Caco-2 (cell line): ENCODE data around the gene PML. TPM values are rescaled to one million over a fixed set of nuclear protein-coding genes. Genes with fewer than 3 reads are reported as not detected.
"Not testable (repeated sequence)": the region's sequence is repeated elsewhere in the genome, so short reads cannot be mapped to it uniquely, and the experiment has no call there.

ENCODE experiments used
- BruUV-seq: library from RNA; stranded (reverse); fragments of 400-500 nt; replicated peaks from 2 replicates; lab custom pipeline; 2021; lab: Mats Ljungman, UMichigan
- CTCF ChIA-PET: fragments of 300-600 bp; sonication (Branson Sonifier 250); formaldehyde crosslinking; loops from one replicate; lab custom pipeline; 2022; ENCODE audit warnings: antibody characterized with exemption; lab: Charles Lee
- POLR2A ChIA-PET: fragments of 300-600 bp; sonication (Branson Sonifier 250); formaldehyde crosslinking; loops from one replicate; lab custom pipeline; 2022; ENCODE audit warnings: antibody characterized with exemption; lab: Charles Lee
- DNase-seq, 2 experiments: peaks; one replicate each; pipeline versions ENCODE4 v3.0.0 to v3.0.0-alpha.2; 2020 to 2022
- H3K27me3 ChIP-seq: replicated peaks from 2 replicates; pipeline ENCODE4 v1.6.0; 2011; ENCODE audit warnings: low read length; ENCODE audit not compliant: control insufficient read depth, insufficient read depth
- H3K36me3 ChIP-seq: 2 replicates; pipeline ENCODE4 v1.5.1; 2011; ENCODE audit warnings: low read length; ENCODE audit not compliant: control insufficient read depth, insufficient read depth
- H3K4me1 ChIP-seq: fragments of 250-450 bp; sonication (Bioruptor Pico); 2 replicates; pipeline ENCODE4 v1.5.1; 2020; ENCODE audit warnings: mild to moderate bottlenecking
- H3K4me3 ChIP-seq: 2 replicates; pipeline ENCODE4 v1.5.1; 2011; ENCODE audit warnings: low read depth, mild to moderate bottlenecking, control low read depth, low read length
- H3K9me3 ChIP-seq: fragments of 250-450 bp; sonication (Bioruptor Pico); 2 replicates; pipeline ENCODE4 v1.5.1; 2020; ENCODE audit warnings: mild to moderate bottlenecking, moderate library complexity
- H3K27ac Mint-ChIP-seq: one replicate; pipeline ENCODE4 v1.8.0; 2022; ENCODE audit warnings: mixed read lengths; ENCODE audit not compliant: unreplicated experiment
- H3K27me3 Mint-ChIP-seq: one replicate; pipeline ENCODE4 v1.8.0; 2022; ENCODE audit warnings: mixed read lengths; ENCODE audit not compliant: insufficient read depth, unreplicated experiment
- H3K36me3 Mint-ChIP-seq: one replicate; pipeline ENCODE4 v1.8.0; 2022; ENCODE audit warnings: mild to moderate bottlenecking, mixed read lengths; ENCODE audit not compliant: insufficient read depth, unreplicated experiment
- H3K4me1 Mint-ChIP-seq: one replicate; pipeline ENCODE4 v1.8.0; 2022; ENCODE audit warnings: low read depth, mixed read lengths; ENCODE audit not compliant: unreplicated experiment
- H3K4me3 Mint-ChIP-seq: one replicate; pipeline ENCODE4 v1.8.0; 2022; ENCODE audit warnings: mild to moderate bottlenecking, moderate library complexity, mixed read lengths; ENCODE audit not compliant: unreplicated experiment
- H3K9me3 Mint-ChIP-seq: one replicate; pipeline ENCODE4 v1.8.0; 2022; ENCODE audit warnings: mixed read lengths; ENCODE audit not compliant: unreplicated experiment
- CTCF ChIP-seq, 2 experiments: fragments of 200-600 bp in 1 of 2; IDR thresholded peaks; 1 replicate in 1 of 2; 2 replicates in 1 of 2; pipeline versions ENCODE4 v1.5.1 to v1.8.0; 2011 to 2022; ENCODE audit warnings: antibody characterized with exemption in 1 of 2, control low read depth in 1 of 2, inconsistent platforms in 1 of 2, low read depth in 1 of 2, low read length in 1 of 2, mild to moderate bottlenecking in 1 of 2, moderate library complexity in 1 of 2; ENCODE audit not compliant: insufficient read depth in 1 of 2, severe bottlenecking in 1 of 2, unreplicated experiment in 1 of 2
- intact Hi-C: fragments of 100-400 bp; cut with micrococcal nuclease; formaldehyde crosslinking; loops from one replicate; pipeline ENCODE4 v1.10.0; 2022; ENCODE audit not compliant: unreplicated experiment
- total RNA-seq: library from RNA; stranded (reverse); gene quantifications from 2 replicates; pipeline ENCODE4 v1.2.3, GENCODE V29; 2022

Gene PML
- total RNA-seq, 1 experiment from 2014 or later = 18.7 TPM

DNA sequence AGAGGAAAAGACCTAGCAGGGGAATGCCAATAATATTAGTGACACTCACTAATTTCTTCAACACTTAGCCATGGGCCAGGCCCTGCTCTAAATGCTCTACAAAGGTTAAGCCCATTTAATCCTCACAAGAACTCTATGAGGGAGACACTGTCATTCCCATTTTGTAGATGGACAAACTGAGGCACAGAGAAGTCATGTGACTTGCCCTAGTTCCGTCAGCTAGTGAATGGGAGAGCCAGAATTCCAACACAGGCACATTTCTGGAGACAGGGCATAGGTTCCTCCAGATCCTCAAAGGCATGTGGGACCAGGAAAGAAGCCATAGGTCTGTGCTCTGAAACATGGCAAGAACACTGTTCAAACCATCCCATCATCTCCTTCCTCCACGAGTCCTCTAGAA, 36.7 kb upstream of the PML start:
- POLR2A ChIA-PET = no interaction called here
- Mint-ChIP-seq H3K36me3 (no peaks in the 10 kb centered on the region), H3K4me1 (no peaks in the 10 kb centered on the region), H3K4me3 (no peak overlapping the region), H3K9me3 (no peaks in the 10 kb centered on the region), H3K27me3 (peaks cover 8% of the 10 kb centered on the region), H3K27ac (no peak overlapping the region)
- Histone ChIP-seq H3K4me1 (no peaks in the 10 kb centered on the region), H3K9me3 (no peaks in the 10 kb centered on the region), H3K36me3 (no peaks in the 10 kb centered on the region), H3K4me3 (no peak overlapping the region), H3K27me3 (no peaks in the 10 kb centered on the region)
- peak in 1 of 2 experiments; percentile 3 for DNase-seq
- no peak for TF ChIP-seq CTCF (IDR thresholded peaks at IDR 0.05; ENCODE audit: insufficient read depth in 1 of 2, low read depth in 1 of 2, low read length in 1 of 2, severe bottlenecking in 1 of 2, unreplicated experiment in 1 of 2)
- CTCF ChIA-PET = interaction anchor here (0.6 kb wide), 1 partner anchor 199 kb away, joined by 3 read pairs; no protein-coding TSS in a partner anchor
- intact Hi-C loops = no loop called here
- BruUV-seq = no TSS peak

GRCh38 chr15:73959012-73959581, 35.4 kb upstream of the PML start:
- ChIA-PET CTCF (interaction anchor here (1.7 kb wide), 1 partner anchor 8 kb away, joined by 4 read pairs; no protein-coding TSS in a partner anchor), POLR2A (no interaction called here)
- H3K27me3 ChIP-seq = no peaks in the 10 kb centered on the region
- H3K9me3 ChIP-seq = no peaks in the 10 kb centered on the region
- Mint-ChIP-seq H3K27me3 (peaks cover 8% of the 10 kb centered on the region), H3K27ac (no peak overlapping the region), H3K4me1 (no peaks in the 10 kb centered on the region), H3K36me3 (no peaks in the 10 kb centered on the region), H3K9me3 (no peaks in the 10 kb centered on the region), H3K4me3 (no peak overlapping the region)
- no peaks in the 10 kb centered on the region for H3K4me1 ChIP-seq
- H3K36me3 ChIP-seq = no peaks in the 10 kb centered on the region
- no peak overlapping the region for H3K4me3 ChIP-seq
- TF ChIP-seq CTCF (IDR thresholded peaks at IDR 0.05; ENCODE audit: insufficient read depth in 1 of 2, low read depth in 1 of 2, low read length in 1 of 2, severe bottlenecking in 1 of 2, unreplicated experiment in 1 of 2) = no peak
- no TSS peak for BruUV-seq
- DNase-seq = peak in 1 of 2 experiments; percentile 5
- intact Hi-C loops = no loop called here

DNA sequence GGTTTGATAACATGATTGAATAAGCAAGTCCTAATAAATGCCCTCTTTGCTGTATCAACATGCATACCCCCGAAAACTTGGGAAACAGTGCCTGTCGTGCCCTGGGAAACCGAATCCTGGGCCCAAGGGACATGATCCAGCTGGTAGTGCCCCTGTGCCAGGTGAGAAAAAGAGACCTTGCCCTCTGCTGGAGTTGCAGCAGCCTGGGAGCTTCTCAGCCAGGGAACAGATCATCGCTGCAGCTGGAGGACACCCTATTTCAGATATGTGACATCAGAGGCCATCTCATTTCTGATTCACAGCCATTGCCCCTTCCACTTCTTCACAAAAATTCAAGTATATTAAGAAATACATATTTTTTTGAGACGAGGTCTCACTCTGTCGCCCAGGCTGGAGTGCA, 34.7 kb upstream of the PML start:
- H3K4me1 ChIP-seq = no peaks in the 10 kb centered on the region

GRCh38 chr15:73960472-73961070, 33.9 kb upstream of the PML start:
- POLR2A ChIA-PET, H3K4me1 Mint-ChIP-seq, H3K36me3 ChIP-seq, H3K9me3 ChIP-seq, H3K27me3 ChIP-seq, H3K36me3 Mint-ChIP-seq, H3K4me3 Mint-ChIP-seq, H3K9me3 Mint-ChIP-seq, H3K4me1 ChIP-seq, H3K4me3 ChIP-seq, DNase-seq, BruUV-seq, H3K27ac Mint-ChIP-seq, intact Hi-C loops: not testable (repeated sequence)
- CTCF ChIA-PET = interaction anchor here (1.7 kb wide), 1 partner anchor 10 kb away, joined by 4 read pairs; no protein-coding TSS in a partner anchor
- peaks cover 11% of the 10 kb centered on the region for H3K27me3 Mint-ChIP-seq

More for the DNA sequence above, 34.7 kb upstream of the PML start:
- H3K9me3 ChIP-seq = no peaks in the 10 kb centered on the region
- no peaks in the 10 kb centered on the region for H3K36me3 ChIP-seq
- Mint-ChIP-seq H3K4me1 (no peaks in the 10 kb centered on the region), H3K9me3 (no peaks in the 10 kb centered on the region), H3K36me3 (no peaks in the 10 kb centered on the region), H3K27me3 (peaks cover 11% of the 10 kb centered on the region), H3K4me3 (no peak overlapping the region), H3K27ac (no peak overlapping the region)
- ChIA-PET CTCF (interaction anchor here (1.7 kb wide), 1 partner anchor 9 kb away, joined by 4 read pairs; no protein-coding TSS in a partner anchor), POLR2A (no interaction called here)
- intact Hi-C loops = no loop called here
- BruUV-seq = no TSS peak
- TF ChIP-seq CTCF (IDR thresholded peaks at IDR 0.05; ENCODE audit: insufficient read depth in 1 of 2, low read depth in 1 of 2, low read length in 1 of 2, severe bottlenecking in 1 of 2, unreplicated experiment in 1 of 2) = no peak
- H3K27me3 ChIP-seq = no peaks in the 10 kb centered on the region
- DNase-seq = no peak
- H3K4me3 ChIP-seq = no peak overlapping the region
